Spleen (tissue), 7 donors: ENCODE data around the gene TNFAIP3.
"Not testable (repeated sequence)": the region's sequence is repeated elsewhere in the genome, so short reads cannot be mapped to it uniquely, and the experiment has no call there.

ENCODE experiments used
- POLR2A ChIP-seq, 3 donors: fragments of 450-650 bp; IDR thresholded peaks; one replicate each; pipeline ENCODE4 v1.5.1; 2017; ENCODE audit warnings: antibody characterized with exemption in 3 of 3, mild to moderate bottlenecking in 1 of 3
- POLR2AphosphoS5 ChIP-seq, 3 donors: sonication (generic); formaldehyde crosslinking; IDR thresholded peaks; one replicate each; pipeline ENCODE4 v1.5.1; 2017; ENCODE audit warnings: antibody characterized with exemption in 3 of 3
- TF ChIP-seq, protein P1 (sequence below), 11 experiments: fragments of 200-600 bp in 7 of 11; fragments of 450-650 bp in 4 of 11; sonication (generic) in 4 of 11; IDR thresholded peaks in 8 of 11; conservative IDR thresholded peaks in 3 of 11; 1 replicate in 7 of 11; 2 replicates in 4 of 11; pipeline versions ENCODE4 v1.4.0 to v1.8.0; 2016 to 2021; ENCODE audit warnings: antibody characterized with exemption in 11 of 11, inconsistent platforms in 4 of 11, mild to moderate bottlenecking in 1 of 11
- donor health status: DM: no; HTN: no; CAD: no; lungs with moderate emphysema.
- donor health status: DM: no; HTN: no; CAD: no.
- donor health status: DM: no; HTN: no; CAD: no.

- TF ChIP-seq, protein P1, sequence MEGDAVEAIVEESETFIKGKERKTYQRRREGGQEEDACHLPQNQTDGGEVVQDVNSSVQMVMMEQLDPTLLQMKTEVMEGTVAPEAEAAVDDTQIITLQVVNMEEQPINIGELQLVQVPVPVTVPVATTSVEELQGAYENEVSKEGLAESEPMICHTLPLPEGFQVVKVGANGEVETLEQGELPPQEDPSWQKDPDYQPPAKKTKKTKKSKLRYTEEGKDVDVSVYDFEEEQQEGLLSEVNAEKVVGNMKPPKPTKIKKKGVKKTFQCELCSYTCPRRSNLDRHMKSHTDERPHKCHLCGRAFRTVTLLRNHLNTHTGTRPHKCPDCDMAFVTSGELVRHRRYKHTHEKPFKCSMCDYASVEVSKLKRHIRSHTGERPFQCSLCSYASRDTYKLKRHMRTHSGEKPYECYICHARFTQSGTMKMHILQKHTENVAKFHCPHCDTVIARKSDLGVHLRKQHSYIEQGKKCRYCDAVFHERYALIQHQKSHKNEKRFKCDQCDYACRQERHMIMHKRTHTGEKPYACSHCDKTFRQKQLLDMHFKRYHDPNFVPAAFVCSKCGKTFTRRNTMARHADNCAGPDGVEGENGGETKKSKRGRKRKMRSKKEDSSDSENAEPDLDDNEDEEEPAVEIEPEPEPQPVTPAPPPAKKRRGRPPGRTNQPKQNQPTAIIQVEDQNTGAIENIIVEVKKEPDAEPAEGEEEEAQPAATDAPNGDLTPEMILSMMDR (IDR thresholded peaks at IDR 0.05 in 8 of 11, conservative IDR thresholded peaks at IDR 0.05 in 3 of 11), result not testable (repeated sequence)
- TF ChIP-seq POLR2A, POLR2AphosphoS5 (IDR thresholded peaks at IDR 0.05): not testable (repeated sequence)
Observed at GRCh38 chr6:137884910-137885229, 17.8 kb downstream of the TNFAIP3 start.
